Lung (tissue), 12 donors: ENCODE measurements around the gene RPL36. TPM values are rescaled to one million over a fixed set of nuclear protein-coding genes. Genes with fewer than 3 reads are reported as not detected.

ENCODE experiments used
- ATAC-seq: fragments of 200-7000 bp; cut with Tn5 transposase; one replicate; pipeline ENCODE4 v1.9.1; 2020; ENCODE audit warnings: moderate number of reproducible peaks; ENCODE audit not compliant: insufficient read depth, low FRiP score
- DNase-seq, 3 donors: peaks; one replicate each; pipeline ENCODE4 v3.0.0-alpha.2; 2013 to 2017
- H3K27ac ChIP-seq, 2 donors: one replicate each; pipeline ENCODE4 v1.5.1; 2013; ENCODE audit warnings: mild to moderate bottlenecking in 2 of 2, moderate library complexity in 2 of 2, control low read depth in 1 of 2, inconsistent platforms in 1 of 2, low read depth in 1 of 2, low read length in 1 of 2
- H3K27me3 ChIP-seq, 3 donors: one replicate each; pipeline ENCODE4 v1.5.1; 2013; ENCODE audit warnings: low read length in 2 of 3; ENCODE audit not compliant: control insufficient read depth in 3 of 3, insufficient read depth in 3 of 3
- H3K36me3 ChIP-seq, 4 donors: one replicate each; pipeline ENCODE4 v1.5.1; 2013; ENCODE audit warnings: low read length in 4 of 4, mild to moderate bottlenecking in 1 of 4, moderate library complexity in 1 of 4; ENCODE audit not compliant: control insufficient read depth in 4 of 4, insufficient read depth in 4 of 4
- H3K4me1 ChIP-seq, 5 donors: one replicate each; pipeline ENCODE4 v1.5.1; 2013; ENCODE audit warnings: low read length in 5 of 5, mild to moderate bottlenecking in 2 of 5, moderate library complexity in 1 of 5; ENCODE audit not compliant: control insufficient read depth in 5 of 5, insufficient read depth in 5 of 5
- H3K4me3 ChIP-seq: one replicate; pipeline ENCODE4 v1.5.1; 2013; ENCODE audit warnings: mild to moderate bottlenecking, control low read depth, moderate library complexity
- H3K9ac ChIP-seq, 2 donors: one replicate each; pipeline ENCODE4 v1.5.1; 2013; ENCODE audit warnings: low read length in 2 of 2, control low read depth in 1 of 2; ENCODE audit not compliant: insufficient read depth in 1 of 2
- H3K9me3 ChIP-seq, 4 donors: one replicate each; pipeline ENCODE4 v1.5.1; 2013; ENCODE audit warnings: low read length in 3 of 4, mild to moderate bottlenecking in 1 of 4, moderate library complexity in 1 of 4; ENCODE audit not compliant: control insufficient read depth in 4 of 4, insufficient read depth in 3 of 4
- CTCF ChIP-seq: IDR thresholded peaks from 2 replicates; pipeline ENCODE4 v1.5.1; 2012; ENCODE audit warnings: mild to moderate bottlenecking; ENCODE audit errors: control extremely low read depth, extremely low read depth
- WGBS, 2 donors: extraction: QIAGEN DNeasy Blood & Tissue Kit; methylation state at CpG; one replicate each; pipeline ENCODE4 v1.1.7; 2013; 5-methylcytosine and 5-hydroxymethylcytosine counted together
- polyA plus RNA-seq, 2 donors: library from polyadenylated mRNA; stranded (reverse); fragments of 200-250 nt; gene quantifications; one replicate each; pipeline ENCODE4 v1.2.1, GENCODE V29; 2013
- total RNA-seq, 2 donors: library from RNA; depleted of rRNA in 1 of 2; stranded (reverse); fragments of >200 nt in 1 of 2; gene quantifications; one replicate each; pipeline ENCODE4 v1.2.1, GENCODE V29; 2014 to 2021
- donor health status: control.
- donor health status: control.
- donor health status: Bipolar disorder and iron deficiency.
- donor health status: healthy.
- donor health status: DM: yes; HTN: yes; CAD: no.

RPL36 gene
- total and polyA plus RNA-seq, 4 donors: 309 to 1,934 (median 702) TPM

- no peak overlapping the region for H3K4me3 ChIP-seq
- peaks cover 0 to 12% (median 8%) of the 10 kb centered on the region in 5 donors for H3K4me1 ChIP-seq
- TF ChIP-seq CTCF: no peak
- H3K9ac ChIP-seq: no peak overlapping the region
- peak overlapping the region in 1 of 2 donors; percentile 97 for H3K27ac ChIP-seq
- no peaks in the 10 kb centered on the region for H3K9me3 ChIP-seq
- WGBS, 2 donors: 74 to 84% methylated on average over 14 of the region's 14 CpGs
- peaks cover 0 to 10% (median 2%) of the 10 kb centered on the region in 4 donors for H3K36me3 ChIP-seq
- DNase-seq: no peak
- H3K27me3 ChIP-seq: no peaks in the 10 kb centered on the region
- no peak for ATAC-seq
Measured at GRCh38 chr19:5718037-5718578, 28.0 kb downstream of the RPL36 start.

GRCh38 chr19:5718579-5719273, 28.6 kb downstream of the RPL36 start:
- Histone ChIP-seq H3K4me3 (peak overlapping the region; percentile 28), H3K36me3 (peaks cover 0 to 4% (median 2%) of the 10 kb centered on the region in 4 donors), H3K9ac (peak overlapping the region; percentile 80 to 94), H3K9me3 (no peaks in the 10 kb centered on the region), H3K4me1 (peaks cover 0 to 12% (median 8%) of the 10 kb centered on the region in 5 donors), H3K27me3 (no peaks in the 10 kb centered on the region), H3K27ac (peak overlapping the region; percentile 96 to 97)
- WGBS, 2 donors: 28 to 40% methylated on average over 11 of the region's 11 CpGs
- ATAC-seq (no peak), DNase-seq (no peak)
- TF ChIP-seq CTCF: no peak

- peaks cover 0 to 12% (median 8%) of the 10 kb centered on the region in 5 donors for H3K4me1 ChIP-seq
- peak overlapping the region; percentile 96 to 97 for H3K27ac ChIP-seq
- no peaks in the 10 kb centered on the region for H3K9me3 ChIP-seq
- ATAC-seq (no peak), DNase-seq (peak in 1 of 3 donors; percentile 14)
- H3K4me3 ChIP-seq: peak overlapping the region; percentile 96
- TF ChIP-seq CTCF: no peak
- H3K27me3 ChIP-seq: no peaks in the 10 kb centered on the region
- peak overlapping the region; percentile 80 to 94 for H3K9ac ChIP-seq
- no peaks in the 10 kb centered on the region for H3K36me3 ChIP-seq
- WGBS, 2 donors: 0% methylated on average over 34 to 58 of the region's 58 CpGs
Measured at GRCh38 chr19:5719274-5719960, 29.3 kb downstream of the RPL36 start.
